ENCODE measurements around the gene CD93. TPM values are rescaled to one million over a fixed set of nuclear protein-coding genes. Genes with fewer than 3 reads are reported as not detected.

The CD93 gene
- total RNA-seq, 1 donor from 2014 or later = 0.44 TPM

GRCh38 chr20:23084282-23084844 is 1.8 kb downstream of the CD93 start:
- H3K4me3 Mint-ChIP-seq = no peak overlapping the region
- peaks cover 3% of the 10 kb centered on the region for H3K27me3 Mint-ChIP-seq (ENCODE audit: low read depth)
- peaks cover 14% of the 10 kb centered on the region for H3K4me1 Mint-ChIP-seq
- no peak for TF ChIP-seq CTCF (conservative IDR thresholded peaks at IDR 0.05)
- H3K9me3 Mint-ChIP-seq = no peaks in the 10 kb centered on the region
- no peak for DNase-seq (ENCODE audit: low read depth, low spot score)
- H3K36me3 Mint-ChIP-seq (ENCODE audit: low read depth) = no peaks in the 10 kb centered on the region
- H3K27ac Mint-ChIP-seq (ENCODE audit: unreplicated experiment) = no peak overlapping the region

GRCh38 chr20:23083553-23084220 is 2.4 kb downstream of the CD93 start:
- no peaks in the 10 kb centered on the region for H3K36me3 Mint-ChIP-seq (ENCODE audit: low read depth)
- H3K27ac Mint-ChIP-seq (ENCODE audit: unreplicated experiment) = no peak overlapping the region
- H3K4me1 Mint-ChIP-seq = peaks cover 19% of the 10 kb centered on the region
- H3K9me3 Mint-ChIP-seq = no peaks in the 10 kb centered on the region
- no peak for DNase-seq (ENCODE audit: low read depth, low spot score)
- H3K4me3 Mint-ChIP-seq = no peak overlapping the region
- H3K27me3 Mint-ChIP-seq (ENCODE audit: low read depth) = peaks cover 3% of the 10 kb centered on the region
- no peak for TF ChIP-seq CTCF (conservative IDR thresholded peaks at IDR 0.05)

GRCh38 chr20:23082846-23083552 is 3.1 kb downstream of the CD93 start:
- no peak for DNase-seq (ENCODE audit: low read depth, low spot score)
- no peak for TF ChIP-seq CTCF (conservative IDR thresholded peaks at IDR 0.05)
- peaks cover 23% of the 10 kb centered on the region for H3K4me1 Mint-ChIP-seq
- H3K4me3 Mint-ChIP-seq = no peak overlapping the region
- H3K27ac Mint-ChIP-seq (ENCODE audit: unreplicated experiment) = no peak overlapping the region
- H3K9me3 Mint-ChIP-seq = no peaks in the 10 kb centered on the region
- no peaks in the 10 kb centered on the region for H3K36me3 Mint-ChIP-seq (ENCODE audit: low read depth)
- peaks cover 6% of the 10 kb centered on the region for H3K27me3 Mint-ChIP-seq (ENCODE audit: low read depth)

- H3K36me3 Mint-ChIP-seq (ENCODE audit: low read depth) = no peaks in the 10 kb centered on the region
- peaks cover 18% of the 10 kb centered on the region for H3K4me1 Mint-ChIP-seq
- H3K27me3 Mint-ChIP-seq (ENCODE audit: low read depth) = peaks cover 9% of the 10 kb centered on the region
- no peak for TF ChIP-seq CTCF (conservative IDR thresholded peaks at IDR 0.05)
- no peak overlapping the region for H3K4me3 Mint-ChIP-seq
- no peak overlapping the region for H3K27ac Mint-ChIP-seq (ENCODE audit: unreplicated experiment)
- no peak for DNase-seq (ENCODE audit: low read depth, low spot score)
- H3K9me3 Mint-ChIP-seq = no peaks in the 10 kb centered on the region
These were observed 4.8 kb downstream of the CD93 start for GRCh38 chr20:23081263-23081819.

- DNase-seq (ENCODE audit: low read depth, low spot score) = no peak
- TF ChIP-seq CTCF (conservative IDR thresholded peaks at IDR 0.05) = no peak
- Mint-ChIP-seq H3K4me1 (peaks cover 15% of the 10 kb centered on the region), H3K9me3 (no peaks in the 10 kb centered on the region), H3K36me3 (ENCODE audit: low read depth) (no peaks in the 10 kb centered on the region), H3K27ac (ENCODE audit: unreplicated experiment) (no peak overlapping the region), H3K4me3 (no peak overlapping the region), H3K27me3 (ENCODE audit: low read depth) (peaks cover 9% of the 10 kb centered on the region)
These were observed 5.6 kb downstream of the CD93 start for GRCh38 chr20:23080521-23080920.
